DMS153 treated with DMSO at 0.1 percent for 48 hours (cell line): ENCODE data around the gene TEDC1.

ENCODE experiments used
- DNase-seq: peaks from one replicate; lab custom pipeline; 2025; ENCODE audit not compliant: unreplicated experiment; lab: John Stamatoyannopoulos, UW

TEDC1 gene

DNA sequence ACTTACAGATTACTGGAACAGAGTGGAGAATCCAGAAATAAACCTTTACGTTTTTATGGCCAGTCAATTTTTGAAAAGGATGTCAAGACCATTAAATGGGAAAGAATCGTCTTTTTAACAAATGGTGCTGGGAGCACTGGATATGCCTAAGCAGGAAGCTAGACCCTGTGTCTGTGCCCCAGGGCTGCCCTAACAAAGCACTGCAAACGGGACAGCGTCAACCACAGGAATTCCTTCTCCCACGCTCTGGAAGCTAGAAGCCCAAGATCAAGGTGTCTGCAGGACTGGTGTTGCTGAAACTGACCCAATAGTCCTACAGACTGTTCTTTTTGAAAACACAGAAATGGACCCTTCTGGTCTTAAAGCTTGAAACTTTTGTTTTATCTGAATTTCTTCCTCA lies 26.1 kb downstream of the TEDC1 start:
- DNase-seq = no peak

DNA sequence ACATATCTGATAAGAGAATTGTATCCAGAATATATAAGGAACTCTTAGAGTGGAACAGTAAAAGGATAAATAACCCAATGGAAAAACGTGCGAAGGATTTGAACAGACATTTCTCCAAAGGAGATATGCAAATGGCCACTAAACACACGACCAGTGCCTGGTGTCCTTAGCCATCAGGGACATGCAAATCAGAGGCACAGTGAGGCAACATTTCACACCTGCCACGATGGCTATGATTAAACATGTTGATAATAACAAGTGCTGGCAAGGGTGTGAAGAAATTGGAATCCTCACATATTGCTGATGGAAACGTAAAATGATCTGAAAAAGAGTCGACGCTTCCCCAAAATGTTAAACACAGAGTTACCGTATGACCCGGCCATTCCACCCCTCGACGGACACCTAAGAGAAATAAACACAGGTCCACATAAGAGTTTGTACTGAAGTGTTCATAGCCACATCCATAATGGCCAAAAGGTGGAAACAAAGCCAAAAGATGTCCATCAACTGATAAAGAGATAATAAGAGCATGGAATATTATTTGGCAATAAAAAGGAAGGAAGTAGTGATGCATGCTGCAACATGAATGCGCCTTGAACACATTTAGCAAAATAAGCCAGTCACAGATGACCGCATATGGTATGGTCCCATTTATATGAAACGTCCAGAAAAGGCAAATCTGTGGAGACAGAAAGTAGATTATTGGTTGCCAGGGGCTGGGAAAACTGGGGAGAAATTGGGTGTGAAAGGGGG lies 29.1 kb downstream of the TEDC1 start:
- no peak for DNase-seq

GRCh38 chr14:105525326-105525725 lies 34.3 kb downstream of the TEDC1 start:
- no peak for DNase-seq

- no peak for DNase-seq
Measured at GRCh38 chr14:105525861-105526775, 35.1 kb downstream of the TEDC1 start, which contains the start of gene TMEM121. TSS of gene TMEM121 (plus strand) at chr14:105526583. CDS start at chr14:105528835, 2,252 bp downstream.

GRCh38 chr14:105526776-105527380 lies 35.8 kb downstream of the TEDC1 start:
- no peak for DNase-seq

GRCh38 chr14:105527381-105527825 lies 36.4 kb downstream of the TEDC1 start:
- no peak for DNase-seq

- DNase-seq = no peak
Measured at GRCh38 chr14:105527826-105528585, 37.0 kb downstream of the TEDC1 start.

DNA sequence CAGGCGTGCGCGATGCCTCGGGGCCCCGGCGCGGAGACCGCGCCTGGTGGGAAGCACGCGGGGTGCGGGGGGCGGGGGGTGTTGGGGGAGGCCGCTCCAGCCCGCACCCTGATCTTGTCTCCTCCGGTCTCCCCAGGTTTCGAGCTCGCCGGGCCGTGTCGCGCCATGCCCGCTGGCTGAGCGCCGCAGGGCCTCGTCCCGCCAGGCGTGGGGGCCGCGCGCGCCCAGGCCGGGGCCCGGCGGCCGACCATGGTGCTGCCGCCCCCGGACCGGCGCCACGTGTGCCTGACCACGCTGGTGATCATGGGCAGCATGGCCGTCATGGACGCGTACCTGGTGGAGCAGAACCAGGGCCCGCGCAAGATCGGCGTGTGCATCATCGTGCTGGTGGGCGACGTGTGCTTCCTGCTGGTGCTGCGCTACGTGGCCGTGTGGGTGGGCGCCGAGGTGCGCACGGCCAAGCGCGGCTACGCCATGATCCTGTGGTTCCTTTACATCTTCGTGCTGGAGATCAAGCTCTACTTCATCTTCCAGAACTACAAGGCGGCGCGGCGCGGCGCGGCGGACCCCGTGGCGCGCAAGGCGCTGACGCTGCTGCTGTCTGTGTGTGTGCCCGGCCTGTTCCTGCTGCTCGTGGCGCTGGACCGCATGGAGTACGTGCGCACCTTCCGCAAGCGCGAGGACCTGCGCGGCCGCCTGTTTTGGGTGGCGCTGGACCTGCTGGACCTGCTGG lies 37.7 kb downstream of the TEDC1 start:
- no peak for DNase-seq

DNA sequence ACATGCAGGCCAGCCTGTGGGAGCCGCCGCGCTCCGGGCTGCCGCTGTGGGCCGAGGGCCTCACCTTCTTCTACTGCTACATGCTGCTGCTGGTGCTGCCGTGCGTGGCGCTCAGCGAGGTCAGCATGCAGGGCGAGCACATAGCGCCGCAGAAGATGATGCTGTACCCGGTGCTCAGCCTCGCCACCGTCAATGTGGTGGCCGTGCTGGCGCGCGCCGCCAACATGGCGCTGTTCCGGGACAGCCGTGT lies 38.2 kb downstream of the TEDC1 start:
- no peak for DNase-seq

DNA sequence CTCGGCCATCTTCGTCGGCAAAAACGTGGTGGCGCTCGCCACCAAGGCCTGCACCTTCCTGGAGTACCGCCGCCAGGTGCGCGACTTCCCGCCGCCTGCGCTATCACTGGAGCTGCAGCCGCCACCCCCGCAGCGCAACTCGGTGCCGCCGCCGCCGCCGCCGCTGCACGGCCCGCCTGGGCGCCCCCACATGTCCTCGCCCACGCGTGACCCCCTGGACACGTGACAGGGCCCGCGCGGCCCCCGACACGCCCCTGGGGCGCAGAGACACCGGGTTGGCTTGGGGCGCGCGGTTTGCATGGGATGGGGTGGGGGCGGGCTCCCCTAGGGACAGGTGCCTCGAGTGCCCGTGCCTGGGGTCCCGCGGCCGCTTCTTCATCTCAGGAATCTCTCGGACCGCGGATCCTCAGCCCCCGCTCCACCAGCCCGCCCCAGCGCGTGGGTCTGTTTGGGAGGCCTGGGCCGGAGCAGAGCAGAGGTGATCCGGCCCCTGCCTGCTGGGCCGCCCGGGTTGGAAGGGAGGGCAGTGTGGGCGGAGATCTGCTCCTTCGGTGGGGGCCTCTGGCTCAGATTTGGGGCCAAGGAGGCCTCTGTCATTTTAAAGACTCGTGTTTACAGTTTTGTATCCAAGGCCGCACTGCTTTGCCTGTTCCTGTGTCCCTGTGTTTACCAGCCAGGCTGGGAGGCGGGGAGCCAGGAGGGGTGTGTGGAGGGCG lies 38.7 kb downstream of the TEDC1 start:
- DNase-seq = no peak

- no peak for DNase-seq
Measured at GRCh38 chr14:105530285-105531087, 39.4 kb downstream of the TEDC1 start.

DNA sequence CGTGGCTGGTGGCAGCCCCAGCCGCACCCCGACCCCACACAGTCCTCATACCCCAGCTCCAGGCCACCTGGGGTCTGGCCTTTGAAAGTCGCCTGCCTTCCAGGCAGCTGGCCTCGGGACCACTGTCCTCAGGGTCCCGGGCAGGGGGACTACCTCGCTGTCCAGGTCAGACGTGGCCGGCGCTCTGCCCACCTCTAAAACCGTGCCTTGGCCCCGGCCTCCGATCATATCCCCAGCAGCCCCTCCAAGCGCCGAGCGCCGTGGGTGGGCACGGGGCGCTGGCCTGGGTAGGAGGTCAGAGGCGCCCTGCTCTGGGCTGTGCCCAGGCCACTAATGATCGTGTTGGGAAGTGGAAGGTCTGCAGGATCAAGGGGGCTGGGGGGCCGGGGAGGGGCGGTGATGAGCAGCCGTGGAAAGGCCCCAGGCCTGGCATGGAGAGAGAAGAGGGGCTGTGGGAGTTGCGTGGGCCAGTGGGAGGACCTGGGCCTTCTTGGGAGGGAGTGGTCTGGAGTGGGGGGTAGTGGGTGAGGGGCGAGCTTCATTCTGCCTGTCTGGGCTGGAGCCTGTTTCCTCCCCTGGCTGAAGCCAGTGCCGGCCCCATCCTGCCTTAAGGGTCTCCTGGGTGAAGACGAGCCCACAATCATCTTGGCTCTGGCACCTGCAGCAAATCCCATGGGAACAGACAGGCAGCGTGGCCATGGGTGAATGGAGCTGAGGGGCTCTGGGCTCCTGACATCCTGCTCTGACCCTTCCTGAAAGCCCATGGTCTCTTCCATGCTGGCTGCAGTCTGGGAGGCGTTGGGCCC lies 40.2 kb downstream of the TEDC1 start:
- DNase-seq = no peak

DNA sequence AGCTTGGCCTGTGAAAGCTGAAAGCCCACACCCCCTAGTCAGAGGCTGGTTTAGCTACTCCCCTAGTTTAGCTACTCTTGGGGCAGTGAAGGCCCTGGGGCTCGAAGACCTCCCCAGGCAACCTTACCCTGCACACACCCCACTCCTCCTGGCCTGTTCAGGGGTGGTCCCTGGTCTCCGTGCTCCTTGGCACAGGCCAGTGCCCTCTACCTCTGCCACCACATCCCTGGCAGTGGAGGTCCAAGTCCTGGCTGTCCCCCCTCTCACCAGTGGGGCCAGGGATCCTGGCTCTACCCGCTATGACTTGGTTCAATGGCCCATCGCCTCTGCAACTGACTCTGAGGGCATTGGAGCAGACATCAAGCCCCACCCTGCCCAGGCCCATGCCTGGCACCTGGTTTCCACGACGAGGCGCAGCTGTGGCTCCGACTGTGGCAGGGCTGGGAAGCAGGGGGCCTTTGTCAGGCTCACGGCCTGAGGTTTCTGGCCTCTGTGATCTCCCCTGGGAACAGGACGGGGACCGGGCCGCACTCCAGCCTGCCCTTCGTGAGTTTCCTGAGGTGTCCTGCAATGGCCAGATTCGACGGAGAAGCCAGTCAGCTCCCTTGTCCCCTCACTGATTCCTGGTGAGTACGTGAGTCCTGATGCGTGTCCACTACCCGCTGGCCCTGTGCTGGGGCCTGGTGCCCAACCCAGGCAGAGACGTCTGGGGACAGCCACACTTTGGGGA lies 41.0 kb downstream of the TEDC1 start:
- no peak for DNase-seq

DNA sequence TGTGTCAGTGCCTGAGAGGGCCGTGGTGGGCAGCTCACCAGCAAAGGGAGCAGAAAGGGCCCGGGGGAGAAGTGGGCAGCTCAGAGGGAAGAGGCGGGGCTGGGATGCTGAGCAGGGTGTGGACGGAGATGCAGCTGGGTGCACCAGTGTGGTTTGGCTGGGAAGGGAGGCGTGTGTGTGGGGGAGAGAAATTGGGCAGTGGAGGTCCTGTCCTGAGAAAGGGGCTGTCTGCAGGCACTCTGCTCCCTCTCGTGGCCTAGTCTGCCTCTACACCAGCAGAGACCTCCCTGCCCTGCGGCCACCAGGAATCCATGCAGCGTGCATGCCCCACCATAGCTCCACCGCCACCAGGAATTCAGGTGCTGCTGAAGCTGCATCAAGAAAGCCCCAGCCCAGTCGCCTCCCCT lies 41.7 kb downstream of the TEDC1 start:
- no peak for DNase-seq

DNA sequence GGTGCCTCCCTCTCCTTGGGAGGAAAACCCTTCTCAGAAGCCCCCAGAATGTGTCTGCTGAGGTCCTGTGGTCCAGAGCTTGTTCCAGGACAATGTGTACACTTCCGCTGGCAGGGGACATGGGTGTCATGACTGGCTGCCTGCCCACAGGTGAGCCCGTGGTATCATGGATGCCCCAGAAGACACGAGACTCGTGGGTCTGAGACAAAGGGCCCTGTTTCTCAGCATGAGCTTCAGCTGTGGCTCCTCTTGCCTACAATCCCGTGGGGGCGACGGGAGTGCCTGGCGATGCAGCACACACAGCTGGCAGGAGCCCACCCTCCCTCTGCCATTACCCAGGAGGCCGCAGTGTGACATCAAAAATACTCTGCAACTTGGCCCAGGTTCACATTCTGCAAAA lies 42.3 kb downstream of the TEDC1 start:
- no peak for DNase-seq

DNA sequence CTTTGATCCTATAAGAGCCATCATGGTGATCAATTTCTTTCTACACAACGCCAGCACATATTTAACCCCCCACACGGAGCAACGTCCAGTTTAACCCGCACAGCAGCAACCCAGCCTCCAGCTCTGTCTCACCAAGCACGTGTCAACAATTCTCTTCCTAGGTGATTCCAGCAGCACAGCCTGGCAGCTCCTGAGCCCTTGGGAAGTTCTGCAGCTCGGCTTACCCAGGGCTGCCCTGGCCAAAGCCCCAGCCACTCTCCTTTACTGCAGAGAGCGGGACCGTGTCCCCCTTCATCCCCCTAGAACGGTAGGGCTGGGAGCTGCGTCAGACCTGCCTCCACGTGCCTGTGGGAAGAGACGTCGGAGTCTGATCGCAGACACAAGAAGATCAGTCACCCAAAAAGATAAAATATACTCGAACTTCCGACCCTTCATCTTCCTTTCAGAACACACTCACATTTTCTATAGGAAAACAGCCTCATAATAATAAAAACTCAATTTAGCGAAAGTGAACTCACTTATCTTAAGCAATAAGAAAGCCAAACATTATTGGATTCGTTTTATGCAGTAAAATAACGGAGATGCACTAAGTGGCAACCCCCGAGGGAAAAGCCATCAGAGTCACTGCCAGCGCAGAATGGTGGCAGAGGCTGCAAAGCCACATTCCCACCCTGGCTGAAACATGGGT lies 42.9 kb downstream of the TEDC1 start:
- DNase-seq = no peak

GRCh38 chr14:105534586-105534985 lies 43.5 kb downstream of the TEDC1 start:
- no peak for DNase-seq
